ENCODE measurements around the gene SYT7.

The SYT7 gene

DNA sequence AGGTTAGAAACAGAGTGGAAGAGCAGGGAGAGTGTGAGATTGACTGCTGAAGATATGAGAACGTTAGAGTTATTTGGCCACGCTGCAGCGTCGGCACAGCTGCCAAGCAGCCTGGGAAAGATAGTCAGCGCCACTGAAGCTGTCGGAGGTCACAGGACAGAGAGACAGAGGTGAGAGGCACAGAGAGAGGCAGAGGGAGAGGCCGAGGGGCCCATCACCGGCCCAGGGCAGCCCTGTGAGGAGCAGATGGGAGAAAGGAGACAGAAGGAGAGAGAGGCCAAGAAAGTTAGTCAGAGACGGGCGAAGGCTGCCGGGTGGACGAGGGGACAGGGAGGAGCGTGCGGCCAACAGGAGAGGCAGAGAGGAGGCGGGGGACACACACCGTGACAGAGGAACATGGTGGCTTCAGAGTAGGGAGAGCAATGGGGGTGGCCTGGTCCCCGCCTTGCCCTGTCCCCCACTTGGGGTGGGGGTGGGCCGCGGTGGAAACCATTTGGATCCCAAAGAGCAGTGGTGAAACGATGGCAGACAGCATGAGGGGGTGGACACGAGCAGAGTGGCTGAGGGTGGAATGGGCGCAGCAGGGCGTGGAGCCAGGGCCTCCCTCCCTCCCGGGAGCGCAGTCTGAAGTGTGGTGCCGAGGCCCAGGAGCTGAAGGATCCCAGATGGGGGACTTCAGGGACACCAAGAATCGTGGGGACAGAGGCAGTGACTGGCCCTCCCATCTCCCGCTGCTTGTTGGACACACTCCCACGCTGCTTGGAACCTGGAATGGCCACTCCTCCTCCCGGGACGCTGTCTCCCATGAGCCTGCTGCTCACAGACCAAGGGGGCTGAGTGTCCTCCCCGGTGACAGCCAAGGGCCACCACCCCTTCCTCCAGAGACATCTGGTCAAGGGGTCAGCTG is 45.7 kb downstream of the SYT7 start:
- DNase-seq: no peak

DNA sequence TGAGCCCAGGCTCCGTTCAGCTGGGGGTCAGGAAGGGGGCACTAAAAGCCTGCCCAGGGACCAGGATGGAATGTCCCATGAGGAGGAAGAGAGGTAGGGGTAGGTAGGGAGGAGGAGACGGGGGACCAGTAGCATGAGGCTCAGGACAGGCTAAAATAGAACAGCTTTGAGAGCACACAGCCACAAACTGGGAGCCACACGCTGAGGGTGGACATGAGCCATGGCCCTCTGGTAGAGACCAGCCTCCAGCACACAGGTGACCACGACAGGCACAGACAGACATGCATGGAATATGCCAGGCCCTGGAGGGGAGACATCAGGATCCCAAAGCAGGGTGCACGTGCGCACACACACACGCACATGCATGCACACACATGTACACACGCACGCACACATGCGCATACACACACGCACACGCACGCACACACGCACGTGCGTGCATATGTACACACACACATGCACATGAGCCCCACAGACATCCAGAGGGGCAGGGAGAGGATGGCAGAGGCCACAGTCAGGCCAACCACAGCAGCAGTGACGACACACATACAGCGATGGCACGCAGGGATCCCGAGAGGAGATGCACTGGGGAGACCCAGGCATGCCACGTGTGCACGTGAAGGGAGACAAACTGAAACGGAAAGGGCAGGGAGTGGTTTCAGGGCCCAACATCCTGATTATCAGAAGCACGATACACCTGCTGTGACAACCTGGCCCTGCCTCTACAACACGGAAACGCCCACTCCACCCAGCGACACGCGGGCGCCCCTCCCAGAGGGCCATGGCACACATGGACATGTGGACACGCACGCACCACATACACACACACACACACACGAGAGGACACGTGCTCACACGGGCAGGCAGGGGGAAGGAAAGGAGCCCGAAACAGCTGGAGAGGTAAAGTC is 46.6 kb downstream of the SYT7 start:
- DNase-seq: no peak

DNA sequence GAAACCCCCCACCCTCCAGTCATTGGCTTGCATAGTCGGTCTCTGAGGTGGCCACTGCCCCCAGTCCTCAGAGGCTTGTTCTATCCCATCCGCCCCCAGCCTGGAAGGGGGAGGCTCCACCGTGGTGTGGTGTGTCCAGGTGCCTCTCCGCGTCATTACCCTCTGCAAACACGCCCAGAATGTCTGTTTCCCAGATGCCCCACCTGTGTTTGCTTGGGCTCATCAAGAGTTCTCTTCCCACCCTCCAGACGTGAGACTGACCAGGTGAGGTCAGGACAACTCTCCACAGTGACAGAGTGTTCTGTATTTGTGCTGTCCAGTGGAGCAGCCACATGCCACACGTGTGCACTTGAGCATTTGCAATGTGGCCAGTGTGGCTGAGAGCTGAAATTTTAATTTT is 47.5 kb downstream of the SYT7 start:
- DNase-seq: no peak

DNA sequence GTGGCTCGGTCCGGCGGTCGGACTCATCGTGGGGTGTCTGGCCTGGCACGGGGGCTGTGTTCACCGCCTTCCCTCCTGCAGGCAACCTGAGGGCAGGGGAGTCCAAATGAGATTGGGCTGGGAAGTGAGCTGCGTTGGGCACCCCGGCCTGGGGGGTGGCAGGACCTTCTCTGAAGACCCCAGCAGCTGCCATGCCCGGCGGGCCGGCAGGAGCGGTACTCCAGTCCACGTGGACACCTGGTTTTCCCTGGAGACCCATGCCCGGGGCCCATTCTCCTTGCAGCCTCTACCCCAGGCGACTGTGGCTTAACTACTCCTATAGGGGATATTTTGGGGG is 47.9 kb downstream of the SYT7 start:
- DNase-seq: no peak

DNA sequence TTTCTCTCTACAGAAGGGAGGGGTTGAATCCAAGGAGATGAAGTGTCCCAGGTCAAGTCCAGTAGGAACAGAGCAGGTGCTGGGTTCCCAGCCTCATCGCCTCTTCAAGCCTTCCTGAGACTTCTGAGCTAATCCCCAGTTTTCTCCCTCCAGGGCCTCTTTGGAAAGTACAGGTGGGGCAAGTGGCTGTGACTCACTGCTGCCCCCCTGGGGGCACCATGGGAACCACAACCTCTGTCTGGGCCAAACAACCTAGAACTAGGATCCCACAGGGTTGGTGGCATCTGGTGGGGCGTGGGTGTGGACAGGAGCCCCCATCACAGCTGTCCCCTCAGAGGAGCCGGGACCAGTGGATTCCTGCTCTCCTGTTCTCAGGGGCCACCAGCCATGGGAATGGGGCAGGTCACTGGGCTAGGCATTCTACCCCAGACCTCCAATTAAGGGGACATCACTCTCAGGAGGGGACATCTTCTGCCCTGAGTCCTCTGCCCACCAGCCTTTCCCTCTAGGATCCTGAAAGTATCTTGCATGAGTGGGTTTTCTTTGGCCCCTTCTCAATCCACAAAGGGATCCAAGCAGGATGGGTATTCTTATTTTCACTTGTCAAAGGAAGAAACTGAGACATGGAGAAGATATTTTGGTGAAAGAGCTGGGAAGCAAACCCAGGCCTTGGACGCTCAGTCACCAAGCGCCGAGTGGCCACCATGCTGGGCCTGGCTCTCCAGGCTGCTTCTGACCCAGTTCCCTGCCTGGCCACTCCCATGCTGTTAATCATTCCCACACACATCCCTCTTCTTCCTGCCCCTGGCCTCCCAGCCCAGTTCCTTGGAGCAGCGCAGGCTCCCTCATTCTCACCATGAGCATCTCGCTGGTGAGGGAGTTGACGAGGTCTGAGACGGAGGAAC is 48.5 kb downstream of the SYT7 start:
- no peak for DNase-seq

DNA sequence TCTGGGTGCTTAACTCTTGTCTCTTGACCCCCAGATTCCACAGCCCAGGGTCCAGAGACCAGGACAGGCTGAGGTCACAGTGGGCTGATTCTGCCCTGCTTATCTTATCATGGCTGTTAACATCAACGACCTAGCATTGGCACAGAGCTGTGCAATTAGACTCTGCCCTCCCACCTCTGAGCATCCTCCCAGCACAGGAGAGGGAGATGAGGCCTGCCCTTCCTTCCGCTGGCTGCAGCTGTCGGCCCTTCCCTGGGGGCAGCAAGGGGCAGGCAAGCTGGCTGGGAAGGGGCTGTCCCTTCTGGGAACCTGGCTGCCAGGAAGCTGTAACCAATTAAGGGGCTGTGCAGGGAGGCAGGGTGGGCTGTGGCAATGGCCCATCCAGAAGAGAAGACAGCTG is 49.8 kb downstream of the SYT7 start:
- no peak for DNase-seq

DNA sequence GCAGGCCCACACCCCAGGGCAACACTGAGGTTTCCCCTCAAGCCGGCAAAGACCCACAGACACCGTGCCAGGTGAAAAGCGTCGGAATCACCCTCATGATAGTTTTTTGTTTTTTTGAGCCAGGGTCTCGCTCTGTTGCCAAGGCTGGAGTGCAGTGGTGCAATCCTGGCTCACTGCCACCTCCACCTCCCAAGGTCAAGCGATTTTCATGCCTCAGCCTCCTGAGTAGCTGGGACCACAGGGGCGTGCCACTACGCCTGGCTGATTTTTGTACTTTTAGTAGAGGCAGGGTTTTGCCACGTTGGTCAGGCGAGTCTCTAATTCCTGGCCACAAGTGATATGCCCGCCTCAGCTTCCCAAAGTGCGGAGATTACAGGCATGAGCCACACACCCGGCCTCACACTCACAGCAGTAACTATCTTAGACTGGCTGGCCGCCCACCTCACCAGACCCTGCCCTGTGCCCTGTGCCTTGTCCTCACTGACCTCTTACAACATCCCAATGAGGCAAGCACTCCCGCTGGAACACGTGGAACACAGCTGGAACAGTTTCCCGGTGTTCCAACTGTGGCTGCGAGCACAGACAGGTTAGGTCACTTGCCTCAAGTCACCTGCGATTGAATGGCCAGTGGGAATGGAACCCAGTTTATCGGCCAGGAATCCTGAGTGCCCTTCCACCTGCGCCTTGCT is 51.2 kb downstream of the SYT7 start:
- DNase-seq: no peak

DNA sequence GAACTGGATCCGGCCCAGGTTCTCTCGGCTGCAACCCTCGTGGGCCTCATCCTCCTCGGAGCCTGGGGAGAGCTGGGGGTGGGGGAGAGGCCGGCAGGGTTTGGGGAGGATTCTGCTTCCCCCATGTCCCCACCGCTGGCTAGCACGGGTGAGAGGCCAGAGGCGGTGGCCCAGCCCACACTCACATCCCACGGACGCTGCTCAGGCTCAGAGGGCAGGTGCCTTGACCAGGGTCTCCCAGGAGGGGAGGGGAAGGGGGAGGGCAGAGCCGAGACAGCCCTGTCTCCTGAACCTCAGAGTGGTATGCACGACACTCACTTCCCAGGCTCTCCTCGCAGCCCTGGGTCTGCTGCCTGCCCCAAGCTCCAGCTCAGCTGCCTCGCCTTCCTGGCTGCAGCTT is 52.8 kb downstream of the SYT7 start:
- DNase-seq: no peak

DNA sequence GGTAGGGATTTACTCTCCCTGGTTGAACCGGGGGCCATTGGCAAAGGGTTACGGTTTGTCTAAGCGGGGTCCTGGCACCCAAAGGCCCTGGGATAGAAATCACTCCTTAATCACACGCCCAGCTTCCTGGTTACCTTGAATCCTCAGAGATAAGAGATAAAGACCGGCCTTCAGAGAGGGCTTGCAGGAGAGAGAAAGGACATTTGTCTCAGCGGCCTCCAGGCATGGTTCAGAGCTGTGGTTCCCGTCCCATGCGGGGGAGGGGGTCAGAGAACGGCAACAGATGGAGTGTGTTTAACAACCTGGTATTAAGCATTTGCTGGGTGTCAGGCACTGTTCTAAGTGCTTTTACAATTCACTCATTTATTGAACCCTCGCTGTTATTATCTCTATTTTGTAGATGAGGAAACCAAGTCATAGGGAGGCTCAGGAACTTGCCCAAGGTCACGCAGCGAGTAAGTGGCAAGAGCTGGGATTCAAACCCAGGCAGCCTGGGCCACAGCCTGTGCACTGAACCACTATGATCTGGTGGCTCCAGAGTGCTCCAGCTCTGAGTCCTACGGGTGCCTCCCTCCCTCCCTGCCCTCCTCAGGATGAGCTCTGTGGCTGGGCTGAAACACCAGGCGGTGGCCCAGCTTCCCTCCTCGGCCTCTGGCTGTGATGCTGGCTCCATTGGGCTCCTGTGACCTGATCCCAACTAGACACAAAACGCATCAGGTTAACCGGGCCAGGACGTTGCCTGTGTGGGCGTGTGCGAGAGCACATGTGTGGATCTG is 53.7 kb downstream of the SYT7 start:
- DNase-seq: no peak

DNA sequence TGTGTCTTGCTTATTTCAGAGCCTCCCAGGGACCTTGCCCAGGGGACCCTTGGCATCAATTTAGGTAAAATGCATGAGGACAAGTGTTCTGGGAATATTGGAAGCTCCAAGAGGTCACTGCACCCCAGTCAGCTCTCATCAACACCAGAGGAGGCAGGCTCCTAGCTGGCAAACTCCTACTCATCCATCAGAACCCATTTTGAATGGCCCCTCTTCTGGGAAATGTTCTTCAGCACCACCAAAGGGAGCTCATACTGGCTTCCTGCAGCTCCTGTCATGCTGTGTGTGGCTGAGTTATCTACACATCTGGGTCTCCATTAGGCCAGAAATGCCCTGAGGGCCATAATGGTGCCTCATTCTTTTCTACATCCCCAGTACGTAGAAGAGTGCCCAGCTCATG is 54.6 kb downstream of the SYT7 start:
- no peak for DNase-seq

DNA sequence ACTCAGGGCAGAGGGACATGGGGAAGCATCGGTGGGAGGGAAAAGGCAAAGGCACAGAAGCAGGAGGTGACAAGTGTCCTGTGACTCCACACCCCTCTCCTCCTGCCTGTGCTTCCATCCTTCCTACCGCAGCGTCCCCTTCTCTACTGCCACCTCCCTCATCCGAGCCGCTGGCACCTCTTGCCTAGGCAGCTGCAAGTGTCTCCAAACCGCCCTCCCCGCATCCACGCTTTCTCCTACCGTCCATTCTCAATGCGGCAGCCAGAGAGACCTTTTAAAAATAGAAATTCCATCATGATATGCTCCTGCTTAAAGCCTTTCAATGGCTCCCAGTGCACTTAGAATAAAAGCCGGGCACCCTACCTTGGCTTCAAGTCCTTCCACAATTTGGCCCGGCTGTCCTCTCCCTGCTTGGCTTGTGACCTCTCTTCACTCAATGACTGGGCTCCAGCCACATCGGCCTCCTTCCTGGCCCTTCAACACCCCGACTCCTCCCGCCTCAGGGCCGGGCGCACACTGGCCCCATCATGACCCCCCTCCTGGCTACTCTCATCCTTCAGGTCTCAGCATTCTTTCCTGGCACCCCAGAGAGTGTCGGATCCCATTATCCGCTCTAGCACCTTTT is 55.8 kb downstream of the SYT7 start:
- DNase-seq: no peak

DNA sequence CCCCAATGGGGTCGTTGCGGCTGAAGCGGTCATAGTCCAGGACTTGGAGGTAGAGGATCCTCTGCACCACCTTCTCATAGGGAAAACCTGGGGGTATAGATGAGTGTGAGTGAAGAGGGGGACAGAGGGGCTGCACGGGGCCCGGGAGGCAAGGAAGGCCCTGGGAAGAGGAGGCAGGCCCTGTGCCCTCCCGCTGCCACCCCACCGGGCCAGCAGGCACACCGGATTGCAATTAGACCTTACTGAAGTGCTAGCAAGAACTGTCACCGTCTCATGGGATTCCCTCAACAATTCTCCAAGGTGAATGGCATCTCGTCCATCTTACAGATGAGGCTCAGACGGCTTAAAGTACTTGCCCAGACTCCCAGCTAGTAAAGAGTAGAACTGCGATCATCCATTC is 56.4 kb downstream of the SYT7 start:
- no peak for DNase-seq

DNA sequence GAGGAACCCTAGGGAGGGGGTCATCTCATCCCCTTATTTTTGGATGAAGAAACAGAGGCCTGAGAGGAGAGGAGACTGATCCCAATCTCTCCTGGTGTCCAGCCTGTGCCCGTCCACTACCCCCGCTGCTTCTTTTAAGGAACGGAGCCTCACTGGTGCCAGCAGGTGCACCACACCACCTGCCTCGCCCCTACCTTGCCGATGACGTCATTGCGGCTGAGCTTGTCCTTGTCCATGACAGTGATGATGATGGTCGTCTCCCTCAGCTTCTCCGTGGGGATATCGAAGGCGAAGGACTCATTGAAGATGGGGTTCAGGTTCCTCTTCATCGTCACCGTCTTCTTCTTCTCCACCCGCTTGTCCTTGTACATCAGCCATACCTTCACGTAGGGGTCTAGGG is 58.0 kb downstream of the SYT7 start:
- DNase-seq: no peak

DNA sequence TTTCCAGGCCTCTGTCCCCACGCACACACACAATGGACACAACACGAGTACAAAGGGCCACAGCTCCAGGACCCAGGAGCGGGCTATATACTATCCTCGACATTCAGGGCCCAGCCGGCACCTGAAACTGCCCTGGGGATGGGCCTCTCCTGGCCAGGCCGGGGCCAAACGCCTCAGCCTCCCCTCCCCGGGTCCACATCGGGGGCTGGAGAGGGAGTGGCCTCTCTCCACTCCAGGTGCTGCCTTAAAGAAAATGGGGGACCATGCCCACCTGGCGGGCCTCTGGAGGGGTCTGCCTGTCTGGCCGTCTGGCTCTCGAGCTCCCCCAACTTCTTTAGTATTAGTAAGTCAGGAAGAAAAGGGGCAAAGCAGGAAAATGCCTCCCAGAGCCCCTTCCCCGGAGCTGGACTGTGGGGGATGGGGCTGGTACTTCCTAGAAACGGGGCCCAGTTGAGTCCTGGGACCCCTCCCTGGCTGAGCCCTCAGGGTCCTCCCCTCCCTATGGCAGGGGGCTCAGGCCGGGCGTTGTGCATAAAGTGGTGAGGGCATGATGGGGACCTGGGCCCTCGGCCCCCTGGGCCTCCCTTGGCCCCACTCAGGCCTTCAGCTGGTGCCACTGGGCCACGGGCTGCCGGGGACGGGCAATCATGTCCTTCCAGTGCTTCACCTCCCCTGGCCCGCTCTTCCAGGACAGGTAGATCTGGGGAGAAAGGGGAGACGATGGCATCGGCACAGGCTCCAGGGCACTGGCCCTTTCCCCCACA is 62.7 kb downstream of the SYT7 start:
- no peak for DNase-seq

DNA sequence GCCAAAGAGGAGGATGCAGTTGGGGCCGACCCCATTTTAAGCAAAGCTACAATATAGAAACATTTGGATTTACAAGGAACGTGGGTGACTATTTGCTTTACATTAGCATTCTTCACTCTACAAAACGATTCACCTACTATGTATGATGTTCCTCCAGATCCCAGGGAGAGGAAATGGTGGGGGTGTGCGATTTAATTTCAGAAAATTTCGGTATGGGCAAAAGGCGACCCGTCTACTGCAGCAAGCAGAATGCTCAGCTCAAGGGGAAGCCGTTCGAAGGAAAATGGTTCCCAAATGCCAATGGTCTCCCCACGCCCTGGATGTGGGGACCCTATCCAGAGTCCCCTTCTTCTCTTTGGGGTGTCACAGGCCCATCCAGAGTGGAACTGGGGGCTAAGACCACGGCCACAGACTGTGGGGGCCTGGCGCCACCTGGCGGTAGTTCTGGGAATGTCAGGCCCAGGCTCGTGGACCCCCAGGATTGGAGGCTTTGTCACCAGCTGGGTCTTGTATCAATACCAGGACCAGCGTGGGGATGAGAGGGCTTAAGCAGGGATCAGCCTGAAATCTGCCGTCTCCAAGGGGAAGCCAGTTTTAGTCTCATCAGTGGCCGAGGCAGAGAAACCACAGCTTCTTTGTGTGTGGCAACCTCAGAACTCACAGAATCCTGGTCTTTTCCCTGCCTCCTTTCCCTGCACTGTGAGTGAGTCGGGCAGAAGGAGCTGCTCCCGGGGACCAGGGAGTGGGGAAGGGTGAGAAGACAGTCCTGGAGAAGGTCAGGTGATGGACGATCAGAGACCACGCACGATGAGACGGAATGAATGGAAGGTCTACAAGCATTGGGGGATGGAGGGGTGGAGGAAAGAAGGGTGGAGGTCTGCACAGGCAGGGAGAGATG is 64.0 kb downstream of the SYT7 start:
- DNase-seq: peak; percentile 17

DNA sequence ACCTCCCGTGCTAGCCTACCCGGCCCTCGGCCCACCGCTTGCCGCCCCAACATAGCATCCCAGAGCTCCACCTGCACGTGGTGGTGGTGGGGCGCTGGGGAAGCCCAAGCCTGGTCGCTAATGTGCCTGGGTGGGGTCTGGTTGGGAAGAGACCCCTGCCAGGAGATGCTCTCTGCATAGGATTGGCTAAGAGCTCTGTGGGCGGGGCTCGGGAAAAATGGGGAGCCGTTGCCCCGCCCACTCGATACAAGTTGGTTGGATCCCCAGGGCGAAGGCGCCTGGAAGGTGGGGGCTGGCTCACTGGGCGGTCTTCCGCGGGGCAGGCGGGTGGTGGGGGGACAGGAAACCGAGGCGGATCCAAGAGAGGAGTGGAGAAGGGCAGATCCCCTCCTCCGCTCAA is 64.7 kb downstream of the SYT7 start:
- no peak for DNase-seq

DNA sequence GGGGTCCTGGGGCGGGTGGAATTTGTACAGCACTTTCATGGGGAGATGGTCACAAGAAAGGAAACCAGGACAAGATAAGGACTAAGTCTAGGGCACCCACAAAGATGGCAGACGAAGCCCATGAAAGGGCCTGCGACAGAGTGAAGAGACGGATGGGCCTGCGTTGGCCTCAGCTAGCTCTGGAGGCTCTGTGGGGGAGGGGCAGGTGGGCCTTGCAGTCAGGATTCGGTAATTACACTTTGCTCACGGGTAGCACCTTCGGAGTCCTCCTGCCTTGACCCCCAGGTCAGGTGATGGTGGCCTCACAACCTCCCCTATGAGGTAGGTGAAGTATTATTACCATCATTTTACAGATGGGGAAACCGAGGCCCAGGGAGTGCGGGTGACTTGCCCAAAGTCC is 65.2 kb downstream of the SYT7 start:
- DNase-seq: no peak

DNA sequence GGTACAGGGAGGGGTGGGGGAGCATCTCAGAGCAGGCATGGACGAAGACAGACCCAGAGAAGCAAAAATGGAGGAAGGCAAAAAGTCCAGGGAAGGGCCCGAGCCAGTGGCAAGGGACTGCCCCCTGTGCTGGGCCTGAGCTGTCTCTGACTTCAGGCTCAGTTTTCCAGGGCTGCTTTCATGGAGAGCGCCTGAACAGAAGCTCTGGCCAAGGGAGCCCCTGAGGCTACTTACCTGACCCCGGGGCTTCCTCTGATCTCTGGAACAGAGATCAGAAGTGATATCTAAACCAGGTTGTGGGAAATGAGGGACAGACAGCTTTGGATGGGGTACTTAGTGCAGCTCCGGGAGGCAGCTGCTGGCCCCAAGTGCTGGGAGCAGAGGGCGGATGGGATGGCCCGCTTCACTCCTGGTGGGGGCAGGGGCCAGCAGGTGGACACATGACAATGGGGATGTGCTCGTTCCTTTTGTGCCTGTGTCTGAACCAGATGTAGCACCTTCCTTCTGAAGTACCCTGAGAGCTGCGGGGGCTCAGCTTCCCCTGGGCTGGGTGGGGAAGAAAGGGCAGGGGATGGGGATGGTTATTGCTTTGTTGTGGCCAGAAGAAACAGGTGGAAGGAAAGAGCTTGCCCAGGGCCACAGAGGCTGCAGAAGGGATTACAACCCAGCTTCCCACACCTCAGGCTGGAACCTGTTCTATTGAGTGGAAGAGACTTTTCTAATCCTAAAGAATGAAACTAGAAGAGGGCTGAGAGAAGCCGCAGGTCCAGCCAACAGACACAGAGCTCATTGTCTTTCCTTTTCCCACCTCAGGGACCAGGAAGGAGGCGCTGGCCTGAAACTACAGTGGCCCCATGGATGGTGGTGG is 66.6 kb downstream of the SYT7 start:
- no peak for DNase-seq

Measured in fibroblast of skin of right quadriceps (primary cell).